Fibroblast of lung (primary cell): ENCODE measurements around the gene ZNF669.

Experiments used
- EZH2 ChIP-seq: IDR thresholded peaks from 2 replicates; pipeline ENCODE4 v1.5.1; 2012; ENCODE audit warnings: low read length, control low read depth, mild to moderate bottlenecking; ENCODE audit errors: missing control alignments
- TF ChIP-seq, protein P1 (sequence below), 2 donors: IDR thresholded peaks in 1 of 2; conservative IDR thresholded peaks in 1 of 2; 1 replicate in 1 of 2; 2 replicates in 1 of 2; pipeline ENCODE4 v1.5.1; 2011 to 2012; ENCODE audit warnings: low read length in 2 of 2, control low read depth in 1 of 2, inconsistent platforms in 1 of 2, low read depth in 1 of 2, mild to moderate bottlenecking in 1 of 2

DNA sequence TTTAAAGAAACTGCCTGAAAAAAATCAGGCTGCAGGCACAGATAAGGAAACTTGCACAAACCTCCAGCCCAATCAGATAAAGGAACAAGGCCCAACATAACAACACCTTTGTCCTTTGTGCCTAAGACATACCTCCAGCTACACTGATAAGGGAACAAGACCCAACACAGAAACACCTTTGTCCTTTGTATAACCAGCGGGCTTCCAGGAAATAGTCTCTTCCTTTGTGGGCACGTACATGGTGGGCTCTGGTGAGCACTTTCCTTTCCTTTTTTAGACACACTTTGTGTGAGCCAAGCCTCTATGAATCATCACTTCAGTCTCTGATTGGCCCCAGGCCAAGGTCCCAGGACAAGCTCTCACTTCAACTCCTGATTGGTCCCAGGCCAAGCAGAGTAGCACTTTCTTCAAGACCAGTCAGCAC, 49.2 kb downstream of the ZNF669 start:
- TF ChIP-seq, protein P1, sequence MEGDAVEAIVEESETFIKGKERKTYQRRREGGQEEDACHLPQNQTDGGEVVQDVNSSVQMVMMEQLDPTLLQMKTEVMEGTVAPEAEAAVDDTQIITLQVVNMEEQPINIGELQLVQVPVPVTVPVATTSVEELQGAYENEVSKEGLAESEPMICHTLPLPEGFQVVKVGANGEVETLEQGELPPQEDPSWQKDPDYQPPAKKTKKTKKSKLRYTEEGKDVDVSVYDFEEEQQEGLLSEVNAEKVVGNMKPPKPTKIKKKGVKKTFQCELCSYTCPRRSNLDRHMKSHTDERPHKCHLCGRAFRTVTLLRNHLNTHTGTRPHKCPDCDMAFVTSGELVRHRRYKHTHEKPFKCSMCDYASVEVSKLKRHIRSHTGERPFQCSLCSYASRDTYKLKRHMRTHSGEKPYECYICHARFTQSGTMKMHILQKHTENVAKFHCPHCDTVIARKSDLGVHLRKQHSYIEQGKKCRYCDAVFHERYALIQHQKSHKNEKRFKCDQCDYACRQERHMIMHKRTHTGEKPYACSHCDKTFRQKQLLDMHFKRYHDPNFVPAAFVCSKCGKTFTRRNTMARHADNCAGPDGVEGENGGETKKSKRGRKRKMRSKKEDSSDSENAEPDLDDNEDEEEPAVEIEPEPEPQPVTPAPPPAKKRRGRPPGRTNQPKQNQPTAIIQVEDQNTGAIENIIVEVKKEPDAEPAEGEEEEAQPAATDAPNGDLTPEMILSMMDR (conservative IDR thresholded peaks at IDR 0.05 in 1 of 2, IDR thresholded peaks at IDR 0.05 in 1 of 2; ENCODE audit: low read depth in 1 of 2, low read length in 2 of 2) = no peak
- TF ChIP-seq EZH2 = no peak
